Small intestine (tissue), 7 donors: ENCODE data around the gene XIAP. TPM values are rescaled to one million over a fixed set of nuclear protein-coding genes. Genes with fewer than 3 reads are reported as not detected.

ENCODE experiments used
- DNase-seq, 2 donors: peaks; one replicate each; pipeline versions ENCODE4 v3.0.0 to v3.0.0-alpha.2; 2013
- FAIRE-seq: peaks from 2 replicates; lab custom pipeline; 2012; peaks lifted over from hg19 to GRCh38; lab: Jason Lieb, UNC
- H3K27ac ChIP-seq, 3 donors: one replicate each; pipeline ENCODE4 v1.5.1; 2013; ENCODE audit warnings: low read length in 2 of 3, mild to moderate bottlenecking in 2 of 3, control low read depth in 1 of 3, inconsistent platforms in 1 of 3, low read depth in 1 of 3, moderate library complexity in 1 of 3
- H3K27me3 ChIP-seq, 3 donors: one replicate each; pipeline ENCODE4 v1.6.1; 2013; ENCODE audit warnings: low read length in 3 of 3, inconsistent platforms in 1 of 3; ENCODE audit not compliant: control insufficient read depth in 3 of 3, insufficient read depth in 3 of 3
- H3K36me3 ChIP-seq, 3 donors: one replicate each; pipeline ENCODE4 v1.6.1; 2013; ENCODE audit warnings: low read length in 3 of 3, inconsistent platforms in 1 of 3, low read depth in 1 of 3, mild to moderate bottlenecking in 1 of 3, moderate library complexity in 1 of 3; ENCODE audit not compliant: control insufficient read depth in 3 of 3, insufficient read depth in 2 of 3
- H3K4me1 ChIP-seq, 3 donors: one replicate each; pipeline ENCODE4 v1.6.1; 2013; ENCODE audit warnings: low read length in 2 of 3, inconsistent platforms in 1 of 3, low read depth in 1 of 3, mild to moderate bottlenecking in 1 of 3, moderate library complexity in 1 of 3; ENCODE audit not compliant: control insufficient read depth in 3 of 3, insufficient read depth in 2 of 3
- H3K4me3 ChIP-seq, 3 donors: one replicate each; pipeline ENCODE4 v1.5.1; 2013; ENCODE audit warnings: low read length in 3 of 3, control low read depth in 1 of 3, inconsistent platforms in 1 of 3, low read depth in 1 of 3, mild to moderate bottlenecking in 1 of 3, moderate library complexity in 1 of 3
- H3K9me3 ChIP-seq, 2 donors: one replicate each; pipeline ENCODE4 v1.6.1; 2013; ENCODE audit warnings: low read depth in 1 of 2, low read length in 1 of 2; ENCODE audit not compliant: control insufficient read depth in 2 of 2, insufficient read depth in 1 of 2
- WGBS, 3 donors: extraction: QIAGEN DNeasy Blood & Tissue Kit; methylation state at CpG; one replicate each; pipeline ENCODE4 v1.1.7; 2013; 5-methylcytosine and 5-hydroxymethylcytosine counted together
- polyA plus RNA-seq, 4 donors: library from polyadenylated mRNA; stranded (reverse) in 3 of 4; unstranded in 1 of 4; fragments of 200-250 nt in 3 of 4; fragments of 120-200 nt in 1 of 4; gene quantifications; one replicate each; pipeline versions ENCODE4 v1.2.1 to v1.2.3, GENCODE V29; 2013
- donor health status: healthy with polysubstance abuse.
- donor health status: control.
- donor health status: control.
- donor health status: Bipolar disorder and iron deficiency.
- donor health status: healthy.

The XIAP gene
- polyA plus RNA-seq, 4 donors, result 11.6 to 35.4 (median 14.3) TPM

GRCh38 chrX:123851079-123851478, 8.8 kb upstream of the XIAP start:
- H3K27me3 ChIP-seq, result no peaks in the 10 kb centered on the region
- no peak for FAIRE-seq
- no peaks in the 10 kb centered on the region for H3K4me1 ChIP-seq
- no peak overlapping the region for H3K4me3 ChIP-seq
- H3K9me3 ChIP-seq, result no peaks in the 10 kb centered on the region
- H3K36me3 ChIP-seq, result no peaks in the 10 kb centered on the region
- DNase-seq, result no peak
- WGBS, 3 donors, result 67 to 89% (median 75%) methylated on average over 1 of the region's 1 CpG
- no peak overlapping the region for H3K27ac ChIP-seq

GRCh38 chrX:123854329-123854728, 5.5 kb upstream of the XIAP start:
- DNase-seq (no peak), FAIRE-seq (no peak)
- no peak overlapping the region for H3K27ac ChIP-seq
- H3K4me3 ChIP-seq, result no peak overlapping the region
- WGBS, 3 donors, result 42 to 84% (median 76%) methylated on average over 2 of the region's 2 CpGs
- no peaks in the 10 kb centered on the region for H3K36me3 ChIP-seq
- no peaks in the 10 kb centered on the region for H3K27me3 ChIP-seq
- no peaks in the 10 kb centered on the region for H3K9me3 ChIP-seq
- H3K4me1 ChIP-seq, result peaks cover 0 to 6% (median 0%) of the 10 kb centered on the region in 3 donors

- Histone ChIP-seq H3K4me3 (peak overlapping the region; percentile 68 to 88 (median 70)), H3K4me1 (peaks cover 0 to 7% (median 0%) of the 10 kb centered on the region in 3 donors), H3K27me3 (no peaks in the 10 kb centered on the region), H3K27ac (peak overlapping the region; percentile 92 to 100 (median 99)), H3K36me3 (peaks cover 0 to 8% (median 0%) of the 10 kb centered on the region in 3 donors), H3K9me3 (no peaks in the 10 kb centered on the region)
- peak; percentile 64 to 80 for DNase-seq
- no peak for FAIRE-seq
- 0 to 39% (median 1%) methylated on average over 13 to 15 of the region's 15 CpGs for WGBS, 3 donors
Measured at GRCh38 chrX:123859409-123859845, 426 bp upstream of the XIAP start.

DNA sequence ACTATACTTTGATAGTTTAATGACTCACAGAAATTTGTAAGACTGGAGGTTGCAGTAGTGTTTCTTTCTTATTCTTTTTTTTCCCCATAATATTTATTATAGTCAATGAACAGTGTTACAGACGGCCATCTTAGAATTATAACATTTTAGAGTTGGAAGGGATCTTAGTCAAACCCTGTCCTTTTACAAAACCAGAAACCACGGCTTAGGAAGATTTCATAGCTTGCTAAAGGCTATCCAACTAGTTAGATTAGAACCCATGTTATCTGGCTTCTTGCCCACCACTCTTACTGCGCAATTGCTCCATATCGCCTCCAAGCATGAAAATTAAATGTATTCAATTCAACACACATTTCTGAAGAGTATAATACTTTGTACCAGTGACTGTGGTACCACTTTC, 1.1 kb downstream of the XIAP start:
- no peaks in the 10 kb centered on the region for H3K27me3 ChIP-seq
- H3K4me3 ChIP-seq, result peak overlapping the region in 2 of 3 donors; percentile 68 to 88
- H3K27ac ChIP-seq, result peak overlapping the region; percentile 75 to 100 (median 86)
- H3K9me3 ChIP-seq, result no peaks in the 10 kb centered on the region
- FAIRE-seq (no peak), DNase-seq (peak in 1 of 2 donors; percentile 38)
- H3K4me1 ChIP-seq, result peaks cover 0 to 7% (median 0%) of the 10 kb centered on the region in 3 donors
- H3K36me3 ChIP-seq, result peaks cover 0 to 8% (median 0%) of the 10 kb centered on the region in 3 donors
- WGBS, 3 donors, result 1 to 32% (median 3%) methylated on average over 4 of the region's 4 CpGs

DNA sequence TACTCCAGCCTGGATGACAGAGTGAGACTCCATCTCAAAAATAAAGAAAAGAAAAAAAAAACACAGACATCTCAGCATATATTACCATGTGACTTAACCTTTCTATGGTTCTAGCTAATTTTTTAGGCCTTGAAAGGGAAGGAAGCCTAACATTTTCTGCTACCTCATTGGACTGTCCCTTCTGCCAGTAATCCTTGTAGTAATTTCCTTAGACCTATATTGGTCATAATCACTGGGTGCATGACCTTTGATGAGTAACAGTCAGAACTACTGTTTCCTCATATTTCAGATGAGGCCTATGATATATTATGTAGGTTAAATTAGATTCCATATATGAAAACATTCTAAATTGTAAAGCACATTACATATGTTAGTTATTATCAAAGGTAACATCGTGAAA, 9.6 kb downstream of the XIAP start:
- no peak for FAIRE-seq
- no peak for DNase-seq
- peaks cover 0 to 2% (median 2%) of the 10 kb centered on the region in 3 donors for H3K36me3 ChIP-seq
- H3K27ac ChIP-seq, result no peak overlapping the region
- H3K27me3 ChIP-seq, result no peaks in the 10 kb centered on the region
- no peaks in the 10 kb centered on the region for H3K9me3 ChIP-seq
- H3K4me3 ChIP-seq, result no peak overlapping the region
- 78 to 96% (median 83%) methylated on average over 1 of the region's 1 CpG for WGBS, 3 donors
- peaks cover 0 to 3% (median 0%) of the 10 kb centered on the region in 3 donors for H3K4me1 ChIP-seq

DNA sequence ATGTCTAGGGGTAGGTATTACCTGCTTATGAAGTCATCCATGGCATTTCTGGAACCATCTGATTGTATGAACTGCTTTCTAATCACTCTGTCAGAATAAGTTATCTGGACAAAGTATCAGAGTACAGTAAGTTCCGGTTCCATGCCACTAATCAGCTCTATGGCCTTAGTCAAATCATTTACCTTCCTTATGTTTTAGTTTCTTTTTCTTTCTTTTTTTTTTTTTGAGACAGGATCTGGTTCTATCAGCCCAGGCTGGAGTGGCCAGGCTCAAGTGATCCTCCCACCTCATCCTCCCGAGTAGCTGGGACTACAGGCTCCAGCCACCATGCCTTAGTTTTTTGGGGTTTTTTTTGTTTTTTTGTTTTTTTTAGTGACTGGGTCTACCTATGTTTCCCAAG, 11.5 kb downstream of the XIAP start:
- H3K9me3 ChIP-seq, result no peaks in the 10 kb centered on the region
- peak overlapping the region in 2 of 3 donors; percentile 22 to 38 for H3K27ac ChIP-seq
- peaks cover 0 to 2% (median 2%) of the 10 kb centered on the region in 3 donors for H3K36me3 ChIP-seq
- FAIRE-seq (no peak), DNase-seq (peak in 1 of 2 donors; percentile 67)
- peaks cover 0 to 3% (median 0%) of the 10 kb centered on the region in 3 donors for H3K4me1 ChIP-seq
- no peak overlapping the region for H3K4me3 ChIP-seq
- no peaks in the 10 kb centered on the region for H3K27me3 ChIP-seq
- 23 to 50% (median 45%) methylated on average over 2 of the region's 2 CpGs for WGBS, 3 donors

DNA sequence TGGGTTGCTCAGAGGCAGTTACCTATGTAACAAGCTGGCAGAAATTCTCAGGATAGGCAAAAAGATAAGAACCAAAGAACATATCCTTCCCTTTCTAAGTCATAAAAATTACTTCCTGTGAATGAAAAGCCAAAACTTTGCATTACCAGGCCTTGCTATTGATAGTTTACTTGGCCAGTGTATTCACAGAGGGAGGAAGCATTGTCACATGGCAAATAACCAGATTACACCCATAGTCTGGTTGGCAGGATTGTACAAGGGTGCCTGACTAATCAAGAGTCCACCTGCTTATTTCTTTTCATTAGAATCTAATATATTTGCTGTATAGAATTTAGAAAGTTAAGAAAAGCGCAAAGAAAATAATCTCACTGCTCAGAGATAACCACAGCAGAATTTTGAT, 14.1 kb downstream of the XIAP start:
- Histone ChIP-seq H3K9me3 (no peaks in the 10 kb centered on the region), H3K36me3 (peaks cover 0 to 2% (median 0%) of the 10 kb centered on the region in 3 donors), H3K4me3 (no peak overlapping the region), H3K27me3 (no peaks in the 10 kb centered on the region), H3K27ac (no peak overlapping the region), H3K4me1 (peaks cover 0 to 3% (median 0%) of the 10 kb centered on the region in 3 donors)
- DNase-seq, result no peak
- no peak for FAIRE-seq
- 91 to 100% (median 100%) methylated on average over 1 of the region's 1 CpG for WGBS, 3 donors

DNA sequence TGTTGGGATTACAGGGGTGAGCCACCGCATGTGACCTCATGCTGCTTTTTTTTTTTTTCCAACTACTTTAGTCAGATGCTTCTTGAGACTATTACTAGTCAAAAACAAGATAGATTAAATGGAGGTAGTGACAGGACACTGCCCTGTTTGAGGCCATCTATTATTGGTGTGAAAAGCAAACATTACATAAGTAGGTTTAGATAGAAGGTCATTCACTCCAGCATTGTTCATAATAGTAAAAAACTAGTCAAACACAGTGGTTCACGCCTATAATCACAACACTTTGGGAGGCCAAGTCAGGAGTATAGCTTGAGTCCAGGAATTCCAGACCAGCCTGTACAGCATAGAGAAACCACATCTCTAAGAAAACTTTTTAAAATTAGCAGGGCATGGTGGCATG, 16.3 kb downstream of the XIAP start:
- whole genome bisulfite sequencing, 3 donors, result 67 to 85% (median 78%) methylated on average over 2 of the region's 2 CpGs
- Histone ChIP-seq H3K36me3 (no peaks in the 10 kb centered on the region), H3K4me3 (no peak overlapping the region), H3K4me1 (no peaks in the 10 kb centered on the region), H3K27ac (no peak overlapping the region), H3K9me3 (no peaks in the 10 kb centered on the region), H3K27me3 (no peaks in the 10 kb centered on the region)
- FAIRE-seq (no peak), DNase-seq (peak in 1 of 2 donors; percentile 11)

- DNase-seq, result no peak
- H3K27me3 ChIP-seq, result no peaks in the 10 kb centered on the region
- H3K36me3 ChIP-seq, result no peaks in the 10 kb centered on the region
- no peak overlapping the region for H3K4me3 ChIP-seq
- H3K9me3 ChIP-seq, result no peaks in the 10 kb centered on the region
- FAIRE-seq, result no peak
- no peaks in the 10 kb centered on the region for H3K4me1 ChIP-seq
- 88 to 96% (median 94%) methylated on average over 2 of the region's 2 CpGs for WGBS, 3 donors
- no peak overlapping the region for H3K27ac ChIP-seq
Measured at GRCh38 chrX:123876844-123877243, 17.0 kb downstream of the XIAP start.
